Central memory CD8-positive, alpha-beta T cell (primary cell): Measurements from ENCODE around the gene FGF22.
"Not testable (repeated sequence)": the region's sequence is repeated elsewhere in the genome, so short reads cannot be mapped to it uniquely, and the experiment has no call there.

ENCODE experiments used
- ATAC-seq: fragments of 150-1000 bp; cut with Tn5 transposase; replicated peaks from 2 replicates; pipeline ENCODE4 v1.10.0; 2022; ENCODE audit warnings: mild to moderate bottlenecking, moderate FRiP score, moderate number of reproducible peaks; ENCODE audit not compliant: poor library complexity, severe bottlenecking; ENCODE audit errors: extremely low read depth
- DNase-seq, 2 donors: peaks; one replicate each; pipeline ENCODE4 v3.0.0; 2021; ENCODE audit warnings: low spot score in 2 of 2
- H3K27ac Mint-ChIP-seq: one replicate; pipeline ENCODE4 v1.8.0; 2022; ENCODE audit warnings: low read depth, mild to moderate bottlenecking, moderate library complexity, mixed read lengths
- H3K27me3 Mint-ChIP-seq: one replicate; pipeline ENCODE4 v1.8.0; 2022; ENCODE audit warnings: mixed read lengths
- H3K36me3 Mint-ChIP-seq: one replicate; pipeline ENCODE4 v1.8.0; 2022; ENCODE audit warnings: mild to moderate bottlenecking, moderate library complexity, mixed read lengths; ENCODE audit not compliant: insufficient read depth
- H3K4me1 Mint-ChIP-seq: one replicate; pipeline ENCODE4 v1.8.0; 2022; ENCODE audit warnings: mixed read lengths
- H3K4me3 Mint-ChIP-seq: one replicate; pipeline ENCODE4 v1.8.0; 2022; ENCODE audit warnings: mild to moderate bottlenecking, moderate library complexity, mixed read lengths
- H3K9me3 Mint-ChIP-seq: one replicate; pipeline ENCODE4 v1.8.0; 2022; ENCODE audit warnings: mixed read lengths

FGF22 gene

GRCh38 chr19:601310-601709, 38.4 kb upstream of the FGF22 start:
- DNase-seq (no peak), ATAC-seq (no peak)
- Mint-ChIP-seq H3K9me3 (no peaks in the 10 kb centered on the region), H3K4me1 (no peaks in the 10 kb centered on the region), H3K36me3 (peaks cover 4% of the 10 kb centered on the region), H3K27ac (no peak overlapping the region), H3K27me3 (no peaks in the 10 kb centered on the region), H3K4me3 (no peak overlapping the region)

DNA sequence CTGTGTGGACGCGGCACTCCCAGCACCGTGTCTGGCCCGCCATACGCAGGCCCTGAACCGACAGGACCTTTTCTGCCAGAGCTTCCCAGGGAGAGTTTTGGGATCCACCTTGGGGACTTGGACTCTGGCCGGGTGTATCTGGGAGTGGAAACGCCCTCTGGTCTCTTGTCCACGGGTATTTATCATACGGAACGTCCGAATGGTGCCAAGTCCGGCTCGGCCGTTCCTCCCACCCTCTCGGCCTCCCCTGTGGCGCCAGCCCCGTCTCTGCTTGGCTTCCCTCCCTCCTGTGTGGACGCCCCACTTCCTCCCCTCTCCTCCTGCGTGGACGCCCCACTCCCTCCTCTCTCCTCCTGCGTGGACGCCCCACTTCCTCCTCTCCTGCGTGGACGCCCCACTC, 37.9 kb upstream of the FGF22 start:
- no peaks in the 10 kb centered on the region for H3K27me3 Mint-ChIP-seq
- peaks cover 4% of the 10 kb centered on the region for H3K36me3 Mint-ChIP-seq
- no peaks in the 10 kb centered on the region for H3K4me1 Mint-ChIP-seq
- DNase-seq (no peak), ATAC-seq (no peak)
- H3K9me3 Mint-ChIP-seq: no peaks in the 10 kb centered on the region
- H3K4me3 Mint-ChIP-seq: no peak overlapping the region
- H3K27ac Mint-ChIP-seq: no peak overlapping the region

DNA sequence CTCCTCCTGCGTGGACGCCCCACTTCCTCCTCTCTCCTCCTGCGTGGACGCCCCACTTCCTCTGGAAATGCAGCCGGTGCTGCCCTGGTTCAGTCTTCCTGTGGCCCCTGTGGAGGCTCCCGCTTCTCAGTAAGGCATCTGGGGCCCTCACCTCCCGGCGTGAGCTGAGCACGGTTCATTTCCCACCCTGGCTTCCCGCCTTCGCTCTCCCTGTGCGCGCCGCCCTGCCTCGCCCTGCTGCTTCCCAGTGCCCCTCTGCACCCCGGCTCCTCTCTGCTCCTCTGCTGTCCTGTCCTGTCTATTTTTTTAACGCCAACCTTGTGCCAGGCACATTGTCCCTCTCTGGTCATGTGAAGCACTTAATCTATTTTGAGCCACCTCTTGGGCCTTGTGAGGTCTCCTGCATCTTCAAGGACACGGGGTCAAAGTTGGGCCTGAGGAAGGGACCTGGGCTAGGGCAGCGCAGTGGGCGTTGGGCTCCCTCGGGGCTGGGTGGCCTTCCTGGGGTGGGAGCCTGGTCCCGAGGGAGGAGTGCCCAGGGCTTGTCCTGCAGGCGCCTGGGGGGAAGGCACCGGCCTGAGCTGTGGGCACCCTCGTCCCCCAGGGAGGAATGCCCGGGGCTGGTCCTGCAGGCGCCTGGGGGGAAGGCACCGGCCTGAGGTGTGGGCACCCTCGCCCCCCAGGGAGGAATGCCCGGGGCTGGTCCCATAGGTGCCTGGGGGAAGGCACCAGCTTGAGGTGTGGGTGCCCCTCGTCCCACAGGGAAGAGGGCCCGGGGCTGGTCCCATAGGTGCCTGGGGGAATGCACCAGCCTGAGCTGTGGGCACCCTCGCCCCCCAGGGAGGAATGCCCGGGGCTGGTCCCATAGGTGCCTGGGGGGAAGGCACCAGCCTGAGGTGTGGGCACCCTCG, 37.0 kb upstream of the FGF22 start:
- Mint-ChIP-seq H3K4me3 (no peak overlapping the region), H3K9me3 (no peaks in the 10 kb centered on the region), H3K27ac (no peak overlapping the region), H3K27me3 (no peaks in the 10 kb centered on the region), H3K36me3 (peaks cover 4% of the 10 kb centered on the region), H3K4me1 (no peaks in the 10 kb centered on the region)
- ATAC-seq (no peak), DNase-seq (no peak)

GRCh38 chr19:603302-603639, 36.4 kb upstream of the FGF22 start:
- not testable (repeated sequence) for H3K27me3 Mint-ChIP-seq, ATAC-seq, DNase-seq, H3K36me3 Mint-ChIP-seq, H3K4me1 Mint-ChIP-seq, H3K27ac Mint-ChIP-seq, H3K9me3 Mint-ChIP-seq, H3K4me3 Mint-ChIP-seq

DNA sequence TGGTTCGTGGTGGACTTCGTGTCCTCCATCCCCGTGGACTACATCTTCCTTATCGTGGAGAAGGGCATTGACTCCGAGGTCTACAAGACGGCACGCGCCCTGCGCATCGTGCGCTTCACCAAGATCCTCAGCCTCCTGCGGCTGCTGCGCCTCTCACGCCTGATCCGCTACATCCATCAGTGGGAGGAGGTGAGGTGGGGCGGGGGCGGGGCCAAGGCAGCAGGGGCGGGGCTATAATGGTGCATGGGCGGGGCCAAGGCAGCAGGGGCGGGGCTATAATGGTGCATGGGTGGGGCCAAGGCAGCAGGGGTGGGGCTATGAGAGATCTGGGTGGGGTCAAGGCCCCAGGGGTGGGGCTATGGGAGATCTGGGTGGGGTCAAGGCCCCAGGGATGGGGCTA, 35.9 kb upstream of the FGF22 start:
- H3K4me1 Mint-ChIP-seq, H3K4me3 Mint-ChIP-seq, H3K27ac Mint-ChIP-seq, DNase-seq, ATAC-seq, H3K36me3 Mint-ChIP-seq, H3K9me3 Mint-ChIP-seq, H3K27me3 Mint-ChIP-seq: not testable (repeated sequence)

DNA sequence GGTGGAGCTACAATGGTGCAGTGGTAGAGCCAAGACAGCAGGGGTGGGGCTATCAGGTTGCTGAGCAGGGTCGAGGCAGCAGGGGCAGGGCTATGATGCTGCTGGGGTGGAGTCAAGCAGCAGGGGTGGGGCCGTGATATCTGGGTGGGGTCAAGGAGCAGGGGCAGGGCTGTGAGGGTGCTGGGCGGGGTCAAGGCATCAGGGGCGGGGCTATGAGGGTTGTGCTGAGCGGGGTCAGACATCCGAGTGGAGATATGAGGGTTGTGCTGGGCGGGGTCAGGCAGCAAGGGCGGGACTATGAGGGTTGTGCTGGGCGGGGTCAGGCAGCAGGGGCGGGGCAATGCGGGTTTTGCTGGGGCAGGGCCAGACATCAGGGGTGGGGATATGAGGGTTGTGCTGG, 35.3 kb upstream of the FGF22 start:
- Mint-ChIP-seq H3K4me1 (no peaks in the 10 kb centered on the region), H3K36me3 (peaks cover 4% of the 10 kb centered on the region), H3K4me3 (no peak overlapping the region), H3K27ac (no peak overlapping the region), H3K27me3 (no peaks in the 10 kb centered on the region), H3K9me3 (no peaks in the 10 kb centered on the region)
- ATAC-seq (peak; percentile 46), DNase-seq (no peak)

- not testable (repeated sequence) for H3K9me3 Mint-ChIP-seq, H3K4me1 Mint-ChIP-seq, DNase-seq, H3K27me3 Mint-ChIP-seq, H3K27ac Mint-ChIP-seq, ATAC-seq, H3K4me3 Mint-ChIP-seq, H3K36me3 Mint-ChIP-seq
Observed at GRCh38 chr19:605061-605971, 34.4 kb upstream of the FGF22 start.

DNA sequence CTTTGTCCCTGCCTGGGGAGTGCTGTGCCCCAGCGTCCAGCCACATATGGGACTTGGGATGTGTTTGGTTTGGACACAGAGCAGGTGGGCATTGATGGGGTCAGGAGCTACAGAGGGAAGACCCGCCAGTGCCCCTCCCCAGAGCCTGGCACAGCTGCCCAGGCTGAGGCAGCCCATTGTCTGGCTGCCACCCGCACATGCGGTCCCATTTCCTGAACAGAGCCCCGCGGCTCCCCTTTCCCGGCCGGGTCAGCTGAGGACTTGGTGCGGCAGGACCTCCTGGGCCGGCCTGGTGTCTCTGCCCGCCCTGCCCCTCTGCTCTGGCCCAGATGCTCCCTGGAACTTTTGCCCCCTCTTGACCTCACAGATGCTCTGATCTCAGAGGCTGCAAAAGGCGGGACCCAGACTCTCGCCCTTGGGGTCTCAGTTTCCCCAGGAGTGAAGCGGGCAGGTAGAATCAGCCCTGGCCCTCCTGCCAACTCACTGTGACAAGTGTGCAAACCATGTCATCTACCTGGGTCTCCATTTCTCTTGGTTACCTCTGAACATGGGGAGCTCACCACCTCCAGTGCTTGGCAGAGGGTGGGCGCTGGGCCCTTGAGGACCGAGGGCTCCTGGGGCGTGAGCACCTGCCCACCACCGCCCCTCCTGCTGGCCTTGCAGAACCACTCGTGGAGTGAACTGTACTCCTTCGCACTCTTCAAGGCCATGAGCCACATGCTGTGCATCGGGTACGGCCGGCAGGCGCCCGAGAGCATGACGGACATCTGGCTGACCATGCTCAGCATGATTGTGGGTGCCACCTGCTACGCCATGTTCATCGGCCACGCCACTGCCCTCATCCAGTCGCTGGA, 32.2 kb upstream of the FGF22 start:
- Mint-ChIP-seq H3K36me3 (peaks cover 8% of the 10 kb centered on the region), H3K4me3 (no peak overlapping the region), H3K9me3 (no peaks in the 10 kb centered on the region), H3K4me1 (peaks cover 17% of the 10 kb centered on the region), H3K27me3 (no peaks in the 10 kb centered on the region), H3K27ac (no peak overlapping the region)
- no peak for DNase-seq
- no peak for ATAC-seq

DNA sequence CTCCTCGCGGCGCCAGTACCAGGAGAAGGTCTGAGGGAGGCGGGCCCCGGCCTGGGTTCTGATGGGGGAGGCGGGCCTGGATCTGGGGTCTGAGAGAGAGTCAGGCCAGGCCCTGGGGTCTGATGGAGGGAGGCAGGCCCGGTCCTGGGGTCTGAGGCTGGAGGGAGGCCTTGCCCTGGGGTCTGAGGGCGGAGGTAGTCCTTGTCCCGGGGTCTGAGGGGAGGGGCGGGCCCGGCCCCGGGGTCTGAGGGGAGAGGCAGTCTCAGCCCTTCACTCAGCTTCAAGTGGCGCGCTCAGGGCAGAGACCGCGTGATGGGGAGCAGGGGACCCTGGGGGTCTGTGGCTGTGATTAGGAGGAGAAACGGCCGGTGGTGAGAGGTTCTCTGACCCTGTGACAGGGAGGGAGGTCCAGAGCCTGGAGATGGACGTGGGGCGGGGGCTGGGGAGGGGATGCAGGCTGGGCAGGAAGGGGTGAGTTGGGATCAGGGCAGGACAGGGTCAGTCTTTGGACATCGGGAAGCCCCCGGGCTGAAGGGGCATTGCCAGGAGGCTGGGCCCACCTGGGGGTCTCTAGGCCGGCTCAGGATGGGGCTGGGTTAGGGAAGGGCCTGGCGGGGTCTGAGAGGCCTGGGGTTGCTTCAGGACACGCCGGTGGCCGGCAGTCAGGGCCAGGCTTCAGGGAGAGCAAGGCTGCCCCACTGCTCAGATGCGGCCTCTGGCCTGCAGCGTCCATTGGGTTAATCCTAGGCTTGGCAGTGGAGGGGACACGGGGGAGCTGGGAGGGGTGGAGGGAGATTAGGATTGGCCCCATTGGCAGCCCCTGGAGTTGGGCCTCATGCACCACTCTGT, 31.3 kb upstream of the FGF22 start:
- Mint-ChIP-seq H3K4me3 (no peak overlapping the region), H3K36me3 (peaks cover 8% of the 10 kb centered on the region), H3K27me3 (no peaks in the 10 kb centered on the region), H3K4me1 (peaks cover 17% of the 10 kb centered on the region), H3K27ac (no peak overlapping the region), H3K9me3 (no peaks in the 10 kb centered on the region)
- DNase-seq (no peak), ATAC-seq (no peak)

- Mint-ChIP-seq H3K36me3 (peaks cover 6% of the 10 kb centered on the region), H3K27ac (no peak overlapping the region), H3K27me3 (no peaks in the 10 kb centered on the region), H3K4me3 (no peak overlapping the region), H3K4me1 (peaks cover 17% of the 10 kb centered on the region), H3K9me3 (no peaks in the 10 kb centered on the region)
- DNase-seq (no peak), ATAC-seq (no peak)
Observed at GRCh38 chr19:609004-609346, 30.7 kb upstream of the FGF22 start.

- H3K4me1 Mint-ChIP-seq: peaks cover 17% of the 10 kb centered on the region
- DNase-seq: peak in 1 of 2 donors; percentile 25
- peaks cover 8% of the 10 kb centered on the region for H3K36me3 Mint-ChIP-seq
- H3K4me3 Mint-ChIP-seq: peak overlapping the region; percentile 81
- H3K27me3 Mint-ChIP-seq: no peaks in the 10 kb centered on the region
- H3K27ac Mint-ChIP-seq: peak overlapping the region; percentile 83
- no peaks in the 10 kb centered on the region for H3K9me3 Mint-ChIP-seq
- ATAC-seq: peak; percentile 37
Observed at GRCh38 chr19:610071-610800, 29.4 kb upstream of the FGF22 start.
